ENCODE results near the gene MACROD1.

GRCh38 chr11:64115531-64116522 is 50.1 kb downstream of the MACROD1 start:
- TF ChIP-seq EP300 (IDR thresholded peaks at IDR 0.05) (no peak), CTCF (IDR thresholded peaks at IDR 0.05) (no peak), POLR2AphosphoS5 (IDR thresholded peaks at IDR 0.05) (no peak)
